GM12874 (cell line): ENCODE measurements around the gene HAUS3.

ENCODE experiments used
- TF ChIP-seq, protein P1 (sequence below): IDR thresholded peaks from 2 replicates; pipeline ENCODE4 v1.5.1; 2011; ENCODE audit warnings: low read depth, mild to moderate bottlenecking, control low read depth, low read length, moderate library complexity; ENCODE audit not compliant: insufficient read depth

HAUS3 gene

DNA sequence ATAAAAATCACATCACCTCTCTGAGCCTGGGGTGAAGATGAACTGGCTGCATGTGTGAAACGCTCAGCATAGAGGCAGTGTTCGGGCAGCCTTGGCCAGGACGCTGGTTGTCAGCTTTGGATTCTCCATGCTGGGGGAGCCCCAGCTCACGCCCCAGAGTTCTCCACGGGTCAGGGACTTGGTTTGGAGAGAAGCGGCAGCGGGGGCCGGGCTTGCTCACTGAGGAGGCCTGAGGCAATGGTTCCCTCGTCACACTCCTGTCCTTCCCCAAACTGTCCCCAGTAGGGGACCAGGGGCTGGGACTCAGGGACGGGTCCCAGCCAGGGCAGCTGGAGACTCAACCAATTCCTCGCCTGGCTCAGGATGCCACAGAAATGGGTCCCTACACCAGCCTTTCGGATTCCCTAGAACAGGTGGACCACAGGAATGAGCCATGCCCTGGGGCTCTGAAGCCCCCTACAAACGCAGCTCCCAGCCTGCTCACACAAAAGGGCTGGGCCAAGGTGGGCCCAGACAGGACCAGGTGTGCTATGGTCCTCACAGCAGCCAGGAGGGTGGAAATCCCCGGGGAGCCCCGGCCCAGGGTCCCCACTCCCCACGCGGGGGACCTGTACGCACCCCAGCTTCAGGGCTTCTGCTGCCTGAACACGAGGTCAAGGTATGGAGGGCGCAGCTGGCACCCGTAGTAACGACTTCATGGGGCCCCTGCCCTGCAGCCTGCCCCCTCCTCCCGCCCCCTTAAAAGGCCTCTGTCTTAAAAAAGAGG lies 18.6 kb upstream of the HAUS3 start:
- TF ChIP-seq, protein P1, sequence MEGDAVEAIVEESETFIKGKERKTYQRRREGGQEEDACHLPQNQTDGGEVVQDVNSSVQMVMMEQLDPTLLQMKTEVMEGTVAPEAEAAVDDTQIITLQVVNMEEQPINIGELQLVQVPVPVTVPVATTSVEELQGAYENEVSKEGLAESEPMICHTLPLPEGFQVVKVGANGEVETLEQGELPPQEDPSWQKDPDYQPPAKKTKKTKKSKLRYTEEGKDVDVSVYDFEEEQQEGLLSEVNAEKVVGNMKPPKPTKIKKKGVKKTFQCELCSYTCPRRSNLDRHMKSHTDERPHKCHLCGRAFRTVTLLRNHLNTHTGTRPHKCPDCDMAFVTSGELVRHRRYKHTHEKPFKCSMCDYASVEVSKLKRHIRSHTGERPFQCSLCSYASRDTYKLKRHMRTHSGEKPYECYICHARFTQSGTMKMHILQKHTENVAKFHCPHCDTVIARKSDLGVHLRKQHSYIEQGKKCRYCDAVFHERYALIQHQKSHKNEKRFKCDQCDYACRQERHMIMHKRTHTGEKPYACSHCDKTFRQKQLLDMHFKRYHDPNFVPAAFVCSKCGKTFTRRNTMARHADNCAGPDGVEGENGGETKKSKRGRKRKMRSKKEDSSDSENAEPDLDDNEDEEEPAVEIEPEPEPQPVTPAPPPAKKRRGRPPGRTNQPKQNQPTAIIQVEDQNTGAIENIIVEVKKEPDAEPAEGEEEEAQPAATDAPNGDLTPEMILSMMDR, result no peak

DNA sequence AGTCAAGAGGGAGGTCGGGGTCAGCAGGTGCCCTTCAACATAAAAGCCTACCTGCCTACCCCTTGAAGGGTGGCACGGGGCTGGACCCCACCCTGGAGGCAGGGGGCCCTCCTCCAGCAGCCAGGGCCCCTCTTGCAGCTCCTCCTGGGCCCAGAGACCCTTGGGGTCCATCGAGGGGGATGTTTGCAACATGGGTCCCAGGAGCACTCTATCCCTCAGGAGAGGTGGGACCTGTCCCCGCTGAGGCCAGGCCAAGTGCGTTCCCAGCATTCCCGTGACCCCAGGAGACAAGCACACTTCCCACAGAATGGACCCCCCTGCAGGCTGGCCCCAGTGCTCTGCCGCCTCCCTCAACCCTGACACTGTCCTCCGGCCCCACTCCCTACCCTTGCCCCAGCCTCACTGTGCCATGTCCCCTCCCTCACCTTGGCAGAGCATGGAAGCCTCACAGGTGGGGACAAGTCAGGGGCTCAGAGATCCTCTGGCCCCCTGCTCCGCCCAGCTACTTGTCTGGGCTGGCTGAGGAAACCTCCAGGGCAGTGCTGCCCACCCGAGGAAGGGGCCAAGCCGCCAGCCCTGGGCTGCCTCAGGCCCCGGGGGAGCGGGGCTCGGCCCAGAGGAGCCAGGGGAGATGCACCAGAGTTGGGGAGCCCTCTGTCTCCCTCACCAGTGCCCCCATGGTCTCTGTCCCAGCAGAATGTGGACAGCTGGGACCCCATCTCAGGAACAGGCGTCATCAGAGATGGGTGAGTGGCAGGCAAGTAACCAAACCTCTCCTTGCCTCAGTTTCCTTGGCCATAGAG lies 17.8 kb upstream of the HAUS3 start:
- TF ChIP-seq, protein P1, result no peak

DNA sequence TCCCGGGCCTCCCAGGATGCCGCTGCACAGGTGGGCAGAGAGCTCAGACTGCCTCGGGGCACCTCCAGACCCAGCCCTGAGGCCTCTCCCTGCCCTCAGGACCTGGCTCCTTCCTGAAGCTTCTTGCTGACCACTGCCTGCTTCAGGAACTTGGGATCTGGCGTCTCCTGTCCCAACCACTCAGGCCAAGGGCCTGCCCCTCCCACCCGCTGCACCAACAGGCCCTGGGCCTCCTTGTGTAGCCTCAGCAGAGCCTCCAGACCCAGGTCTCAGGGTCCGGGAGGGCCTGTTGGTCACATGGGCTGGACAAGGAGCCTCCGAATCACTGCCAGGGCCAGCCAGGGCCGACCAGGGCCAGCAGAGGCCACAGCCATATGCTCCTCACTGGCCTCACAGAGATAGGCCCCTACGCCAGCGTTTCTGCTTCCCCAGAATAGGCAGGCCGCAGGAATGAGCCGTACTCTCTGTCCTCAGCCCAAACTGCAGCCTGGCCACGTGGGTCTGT lies 17.2 kb upstream of the HAUS3 start:
- TF ChIP-seq, protein P1, result no peak

DNA sequence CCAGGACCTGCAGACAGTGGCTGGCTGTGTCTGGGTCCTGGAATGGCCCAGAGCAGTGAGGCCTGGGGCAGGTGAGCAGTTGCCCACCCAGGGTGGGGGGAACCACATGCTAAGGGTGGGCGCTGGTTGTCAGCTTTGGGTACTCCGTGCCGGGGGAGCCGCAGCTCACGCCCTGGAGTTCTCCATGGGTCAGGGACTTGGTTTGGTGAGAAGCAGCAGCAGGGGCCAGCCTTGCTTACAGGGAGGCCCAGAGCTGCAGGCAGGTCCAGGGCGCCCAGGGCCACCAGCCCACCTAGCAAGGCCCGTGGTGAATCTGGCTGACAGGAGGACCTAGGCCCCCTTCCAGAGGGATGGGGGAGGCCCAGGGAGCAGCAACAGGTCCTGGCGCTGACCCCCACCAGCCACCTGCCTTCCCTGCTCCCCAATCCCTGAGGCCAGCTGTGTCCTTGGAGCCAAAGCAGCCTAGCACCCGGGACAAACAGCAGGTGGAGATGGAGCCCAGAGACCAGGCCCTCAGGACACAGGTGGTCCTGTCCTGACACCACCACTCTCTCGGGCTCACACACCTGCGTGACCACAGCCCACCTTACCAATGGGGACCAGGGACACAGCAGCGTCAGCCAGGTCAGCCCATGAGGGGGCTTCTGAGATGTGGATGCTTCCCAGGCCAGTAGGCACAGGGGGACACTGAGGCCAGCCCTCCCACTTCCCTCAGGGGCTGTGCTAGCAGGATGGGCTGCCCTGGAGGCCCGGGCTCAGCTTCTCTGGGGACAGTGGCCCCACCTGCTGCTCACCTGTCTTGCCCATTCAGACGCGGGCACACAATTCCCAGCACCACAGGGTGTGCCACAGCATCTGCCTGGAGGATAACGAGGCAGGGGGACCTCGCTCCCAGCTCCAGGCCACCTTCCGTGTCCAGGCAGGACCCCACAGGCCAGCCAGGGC lies 16.4 kb upstream of the HAUS3 start:
- TF ChIP-seq, protein P1, result no peak

DNA sequence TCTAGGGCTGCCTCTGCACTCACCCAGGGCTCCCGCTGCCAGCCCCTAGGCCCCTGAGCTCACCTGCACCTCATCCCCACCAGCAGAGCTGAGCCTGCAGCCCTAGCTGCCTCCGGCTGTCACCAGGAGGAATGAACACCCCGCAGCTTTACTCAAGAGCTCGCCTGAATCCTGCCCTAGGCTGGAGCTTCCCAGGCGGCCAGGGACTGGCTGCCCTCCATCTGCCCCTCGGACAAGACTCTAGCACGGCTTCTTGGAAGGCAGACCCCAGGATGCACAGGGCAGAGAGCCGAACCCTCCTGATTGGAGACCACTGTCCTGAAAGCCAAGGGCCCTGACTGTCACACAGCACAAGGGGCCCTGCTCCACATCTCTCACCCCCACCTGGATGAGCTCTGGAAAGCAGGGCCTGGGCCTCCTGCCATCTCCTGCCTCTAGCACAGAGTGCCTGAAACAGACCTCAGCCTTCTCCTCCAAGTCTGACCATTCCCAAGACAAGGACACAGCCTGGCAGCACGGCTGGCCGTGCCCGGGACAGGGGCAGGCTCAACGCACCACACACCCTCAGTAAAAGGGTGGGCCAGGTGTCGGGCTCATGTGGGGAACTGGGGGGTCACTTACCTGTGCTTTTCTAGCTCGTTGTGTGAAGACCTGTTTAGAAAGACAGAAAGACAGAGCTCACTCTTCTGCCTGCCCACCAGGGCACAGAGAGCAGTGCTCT lies 15.6 kb upstream of the HAUS3 start:
- TF ChIP-seq, protein P1, result no peak

- TF ChIP-seq, protein P1, result no peak
These were observed 14.9 kb upstream of the HAUS3 start for GRCh38 chr4:2256781-2257191.
